A673 (cell line): ENCODE measurements around the gene SGTA. TPM values are rescaled to one million over a fixed set of nuclear protein-coding genes. Genes with fewer than 3 reads are reported as not detected.
"Not testable (repeated sequence)": the region's sequence is repeated elsewhere in the genome, so short reads cannot be mapped to it uniquely, and the experiment has no call there.

Experiments used
- BruUV-seq: library from RNA; stranded (reverse); fragments of 400-500 nt; replicated peaks from 2 replicates; lab custom pipeline; 2021; lab: Mats Ljungman, UMichigan
- CTCF ChIA-PET: fragments of 300-600 bp; sonication (Branson Sonifier 250); formaldehyde crosslinking; loops from one replicate; lab custom pipeline; 2022; ENCODE audit warnings: antibody characterized with exemption; lab: Charles Lee
- POLR2A ChIA-PET: fragments of 300-600 bp; sonication (Branson Sonifier 250); formaldehyde crosslinking; loops from one replicate; lab custom pipeline; 2022; ENCODE audit warnings: antibody characterized with exemption; ENCODE audit not compliant: low non-redundant PET; lab: Charles Lee
- DNase-seq: peaks from one replicate; pipeline ENCODE4 v3.0.0-alpha.2; 2015; ENCODE audit warnings: low spot score
- H3K27ac ChIP-seq: fragments of 200-600 bp; sonication (generic); 2 replicates; pipeline ENCODE4 v1.5.1; 2016; ENCODE audit warnings: mixed run types, low read depth, mild to moderate bottlenecking, mixed read lengths, antibody characterized with exemption, low read length; ENCODE audit not compliant: poor library complexity, severe bottlenecking
- H3K27me3 ChIP-seq: fragments of 200-600 bp; sonication (generic); replicated peaks from 2 replicates; pipeline ENCODE4 v1.6.1; 2017; ENCODE audit warnings: mixed run types, low read depth, mild to moderate bottlenecking, mixed read lengths, antibody characterized with exemption, low read length; ENCODE audit not compliant: insufficient read depth, poor library complexity
- H3K36me3 ChIP-seq: fragments of 200-600 bp; sonication (generic); 2 replicates; pipeline ENCODE4 v1.6.1; 2016; ENCODE audit warnings: mixed run types, mild to moderate bottlenecking, mixed read lengths, antibody characterized with exemption, low read length; ENCODE audit not compliant: insufficient read depth, poor library complexity, severe bottlenecking
- H3K4me1 ChIP-seq: fragments of 200-600 bp; sonication (generic); 2 replicates; pipeline ENCODE4 v1.6.1; 2017; ENCODE audit warnings: mixed run types, mild to moderate bottlenecking, mixed read lengths, antibody characterized with exemption, low read length; ENCODE audit not compliant: insufficient read depth, poor library complexity, severe bottlenecking
- H3K4me3 ChIP-seq: fragments of 200-600 bp; sonication (generic); 2 replicates; pipeline ENCODE4 v1.5.1; 2016; ENCODE audit warnings: low read depth, mixed run types, mild to moderate bottlenecking, mixed read lengths, low read length; ENCODE audit not compliant: poor library complexity, severe bottlenecking
- H3K9me3 ChIP-seq: fragments of 200-600 bp; sonication (generic); 2 replicates; pipeline ENCODE4 v1.6.1; 2016; ENCODE audit warnings: mixed run types, low read depth, mild to moderate bottlenecking, mixed read lengths, antibody characterized with exemption, low read length; ENCODE audit not compliant: poor library complexity, severe bottlenecking
- EZH2 ChIP-seq: fragments of 200-600 bp; sonication (generic); IDR thresholded peaks from 2 replicates; pipeline ENCODE4 v1.6.1; 2017; ENCODE audit warnings: borderline replicate concordance, low read depth, mild to moderate bottlenecking, mixed read lengths, antibody characterized with exemption, low read length; ENCODE audit not compliant: poor library complexity, severe bottlenecking
- intact Hi-C: fragments of 100-400 bp; cut with micrococcal nuclease; formaldehyde crosslinking; loops from one replicate; pipeline ENCODE4 v1.10.0; 2022; ENCODE audit not compliant: unreplicated experiment
- total RNA-seq: library from RNA; stranded (reverse); gene quantifications from 2 replicates; pipeline ENCODE4 v1.2.3, GENCODE V29; 2021
- TF ChIP-seq, protein P1 (sequence below): fragments of 300-800, 200-600 bp; sonication (generic); conservative IDR thresholded peaks from 2 replicates; pipeline ENCODE4 v1.5.1; 2017; ENCODE audit warnings: low read depth, mild to moderate bottlenecking, antibody characterized with exemption, low read length, moderate library complexity, mixed read lengths

The SGTA gene
- total RNA-seq, 1 experiment from 2014 or later, result 106 TPM

DNA sequence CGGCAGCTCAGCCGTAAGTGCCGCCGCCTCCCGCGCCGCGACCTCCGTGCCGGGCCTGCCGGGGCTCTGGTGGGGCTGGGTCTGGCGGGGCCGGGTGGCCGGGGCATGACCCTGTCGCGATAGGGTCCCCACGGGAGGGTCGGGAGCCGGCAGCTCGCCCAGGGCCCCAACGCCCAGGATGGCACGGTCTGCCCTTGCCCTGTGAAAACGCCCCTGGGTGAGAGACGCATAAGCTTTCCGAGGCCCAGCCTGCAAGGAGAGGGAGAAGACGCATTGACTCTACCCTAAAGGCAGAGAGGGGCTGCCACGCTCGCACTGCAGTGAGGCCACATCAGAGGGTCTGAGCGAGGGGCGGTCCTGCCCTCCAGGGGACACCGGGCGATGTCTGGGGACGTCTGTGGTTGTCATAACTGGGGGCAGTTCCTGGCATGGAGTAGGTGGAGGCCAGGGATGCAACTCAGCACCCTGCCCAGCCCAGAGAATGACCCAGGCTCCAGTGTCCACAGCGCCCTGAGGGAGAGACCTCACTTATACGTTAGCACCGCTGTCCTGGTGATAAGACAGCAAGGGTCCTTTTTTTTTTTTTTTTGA is 37.1 kb upstream of the SGTA start:
- Histone ChIP-seq H3K27ac (peak overlapping the region; percentile 81), H3K36me3 (no peaks in the 10 kb centered on the region), H3K9me3 (no peaks in the 10 kb centered on the region), H3K27me3 (no peaks in the 10 kb centered on the region), H3K4me3 (peak overlapping the region; percentile 91), H3K4me1 (no peaks in the 10 kb centered on the region)
- POLR2A ChIA-PET, result no interaction called here
- no TSS peak for BruUV-seq
- TF ChIP-seq, protein P1, sequence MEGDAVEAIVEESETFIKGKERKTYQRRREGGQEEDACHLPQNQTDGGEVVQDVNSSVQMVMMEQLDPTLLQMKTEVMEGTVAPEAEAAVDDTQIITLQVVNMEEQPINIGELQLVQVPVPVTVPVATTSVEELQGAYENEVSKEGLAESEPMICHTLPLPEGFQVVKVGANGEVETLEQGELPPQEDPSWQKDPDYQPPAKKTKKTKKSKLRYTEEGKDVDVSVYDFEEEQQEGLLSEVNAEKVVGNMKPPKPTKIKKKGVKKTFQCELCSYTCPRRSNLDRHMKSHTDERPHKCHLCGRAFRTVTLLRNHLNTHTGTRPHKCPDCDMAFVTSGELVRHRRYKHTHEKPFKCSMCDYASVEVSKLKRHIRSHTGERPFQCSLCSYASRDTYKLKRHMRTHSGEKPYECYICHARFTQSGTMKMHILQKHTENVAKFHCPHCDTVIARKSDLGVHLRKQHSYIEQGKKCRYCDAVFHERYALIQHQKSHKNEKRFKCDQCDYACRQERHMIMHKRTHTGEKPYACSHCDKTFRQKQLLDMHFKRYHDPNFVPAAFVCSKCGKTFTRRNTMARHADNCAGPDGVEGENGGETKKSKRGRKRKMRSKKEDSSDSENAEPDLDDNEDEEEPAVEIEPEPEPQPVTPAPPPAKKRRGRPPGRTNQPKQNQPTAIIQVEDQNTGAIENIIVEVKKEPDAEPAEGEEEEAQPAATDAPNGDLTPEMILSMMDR, result no peak
- no peak for TF ChIP-seq EZH2
- CTCF ChIA-PET, result interaction anchor here (0.6 kb wide), 1 partner anchor 767 kb away, joined by 3 read pairs; no protein-coding TSS in a partner anchor
- no peak for DNase-seq
- intact Hi-C loops, result no loop called here

DNA sequence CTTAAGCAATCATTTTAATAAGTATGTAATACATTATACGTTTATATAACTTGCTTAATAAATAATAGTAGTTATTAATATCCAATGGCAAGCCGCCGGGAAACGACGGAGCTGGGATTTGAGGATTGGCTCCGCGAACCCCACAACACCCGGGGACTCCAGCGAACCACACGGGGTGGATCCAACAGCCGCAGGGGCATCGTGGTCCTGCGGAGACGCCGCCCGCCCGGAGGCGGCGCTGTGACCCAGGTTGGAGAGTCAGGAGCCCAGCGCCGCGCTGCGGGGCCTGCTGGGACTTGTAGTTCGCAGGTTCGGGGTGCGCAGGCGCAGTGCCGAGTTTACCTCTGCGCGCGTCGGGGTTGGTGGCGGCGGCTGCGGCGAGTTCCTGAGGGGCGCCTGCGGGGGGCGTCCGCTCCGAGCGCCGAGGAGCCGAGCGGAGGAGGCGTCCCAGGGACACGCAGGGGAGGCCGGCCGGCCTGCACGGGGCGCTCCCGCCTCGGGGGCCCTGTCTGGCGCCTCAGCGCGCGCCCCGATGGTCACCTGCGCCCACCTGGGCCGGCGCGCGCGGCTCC is 36.6 kb upstream of the SGTA start, which contains the start of gene ZNF554:
Gene ZNF554 (plus strand): TSS at position 329 of the 572 bp plus-strand sequence. CDS start 204 bp downstream, at position 533.
- CTCF ChIA-PET, result interaction anchor here (0.6 kb wide), 1 partner anchor 768 kb away, joined by 3 read pairs; no protein-coding TSS in a partner anchor
- Histone ChIP-seq H3K9me3 (no peaks in the 10 kb centered on the region), H3K4me3 (peak within 1 kb of the TSS; percentile 91), H3K4me1 (no peaks in the 10 kb centered on the region), H3K27me3 (no peaks in the 10 kb centered on the region), H3K27ac (peak within 1 kb of the TSS; percentile 81), H3K36me3 (no peaks in the 10 kb centered on the region)
- DNase-seq, result peak; percentile 97
- BruUV-seq, result no TSS peak
- TF ChIP-seq EZH2, result no peak
- TF ChIP-seq, protein P1, result peak; percentile 96
- POLR2A ChIA-PET, result interaction anchor here (0.6 kb wide), 1 partner anchor 314 kb away, joined by 4 read pairs; no protein-coding TSS in a partner anchor
- intact Hi-C loops, result no loop called here

DNA sequence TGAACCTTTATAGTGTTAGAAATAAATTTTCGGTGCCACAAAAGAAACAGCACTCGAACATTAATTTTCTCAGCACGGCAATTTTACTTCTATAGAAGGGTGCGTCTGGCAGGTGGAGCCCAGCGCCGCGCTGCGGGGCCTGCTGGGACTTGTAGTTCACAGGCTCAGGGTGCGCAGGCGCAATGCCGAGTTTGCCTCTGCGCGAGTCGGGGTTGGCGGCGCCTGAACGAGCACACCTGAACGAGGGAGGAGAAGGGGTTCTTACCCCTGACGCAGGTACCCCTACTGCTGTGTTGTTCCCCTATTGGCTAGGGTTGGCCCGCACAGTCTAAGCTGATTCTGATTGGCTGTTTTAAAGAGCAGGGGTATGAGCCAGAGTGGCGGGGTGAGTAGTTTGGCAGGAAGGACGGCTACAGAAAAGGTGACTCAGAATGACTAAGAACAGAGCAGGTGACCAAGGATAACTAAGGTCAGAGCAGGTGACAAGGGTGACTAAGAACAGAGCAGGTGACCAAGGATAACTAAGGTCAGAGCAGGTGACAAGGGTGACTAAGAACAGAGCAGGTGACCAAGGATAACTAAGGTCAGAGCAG is 34.3 kb upstream of the SGTA start:
- H3K4me3 ChIP-seq, H3K27ac ChIP-seq, BruUV-seq, intact Hi-C loops, H3K27me3 ChIP-seq, POLR2A ChIA-PET, H3K36me3 ChIP-seq, H3K9me3 ChIP-seq, H3K4me1 ChIP-seq, CTCF ChIA-PET, DNase-seq: not testable (repeated sequence)
